Stomach smooth muscle (tissue), 2 donors: ENCODE measurements around the gene BAAT.

Source experiments
- H3K27ac ChIP-seq: one replicate; pipeline ENCODE4 v1.7.0; 2013; ENCODE audit warnings: mild to moderate bottlenecking, low read length, inconsistent platforms
- H3K27me3 ChIP-seq, 2 donors: one replicate each; pipeline ENCODE4 v1.7.0; 2013; ENCODE audit warnings: low read length in 2 of 2; ENCODE audit not compliant: insufficient read depth in 2 of 2, control insufficient read depth in 1 of 2
- H3K36me3 ChIP-seq, 2 donors: one replicate each; pipeline ENCODE4 v1.7.0; 2013; ENCODE audit warnings: low read length in 2 of 2; ENCODE audit not compliant: control insufficient read depth in 2 of 2, insufficient read depth in 2 of 2
- H3K4me1 ChIP-seq: one replicate; pipeline ENCODE4 v1.7.0; 2013; ENCODE audit warnings: low read length; ENCODE audit not compliant: control insufficient read depth, insufficient read depth
- H3K4me3 ChIP-seq, 2 donors: one replicate each; pipeline ENCODE4 v1.7.0; 2013; ENCODE audit warnings: low read length in 2 of 2
- H3K9ac ChIP-seq, 2 donors: one replicate each; pipeline ENCODE4 v1.7.0; 2013; ENCODE audit warnings: low read length in 2 of 2, mild to moderate bottlenecking in 1 of 2
- H3K9me3 ChIP-seq, 2 donors: one replicate each; pipeline ENCODE4 v1.7.0; 2013; ENCODE audit warnings: low read length in 2 of 2; ENCODE audit not compliant: control insufficient read depth in 2 of 2
- donor health status: healthy.
- donor health status: Pancreatic carcinoma.

The BAAT gene

GRCh38 chr9:101362450-101362849 is 22.4 kb downstream of the BAAT start:
- Histone ChIP-seq H3K4me3 (no peak overlapping the region), H3K9me3 (no peaks in the 10 kb centered on the region), H3K27ac (no peak overlapping the region), H3K36me3 (no peaks in the 10 kb centered on the region), H3K27me3 (no peaks in the 10 kb centered on the region), H3K4me1 (no peaks in the 10 kb centered on the region), H3K9ac (no peak overlapping the region)

- no peaks in the 10 kb centered on the region for H3K36me3 ChIP-seq
- H3K9me3 ChIP-seq: no peaks in the 10 kb centered on the region
- no peak overlapping the region for H3K27ac ChIP-seq
- no peak overlapping the region for H3K9ac ChIP-seq
- no peak overlapping the region for H3K4me3 ChIP-seq
- H3K4me1 ChIP-seq: no peaks in the 10 kb centered on the region
- no peaks in the 10 kb centered on the region for H3K27me3 ChIP-seq
These were observed 24.2 kb downstream of the BAAT start for GRCh38 chr9:101360647-101361046.

- Histone ChIP-seq H3K4me1 (no peaks in the 10 kb centered on the region), H3K27me3 (no peaks in the 10 kb centered on the region), H3K36me3 (no peaks in the 10 kb centered on the region), H3K4me3 (no peak overlapping the region), H3K9ac (no peak overlapping the region), H3K9me3 (no peaks in the 10 kb centered on the region), H3K27ac (no peak overlapping the region)
These were observed 25.1 kb downstream of the BAAT start for GRCh38 chr9:101359679-101360078.

GRCh38 chr9:101356619-101357018 is 28.2 kb downstream of the BAAT start:
- Histone ChIP-seq H3K27ac (no peak overlapping the region), H3K27me3 (peaks cover 0 to 2% of the 10 kb centered on the region in 2 donors), H3K9me3 (no peaks in the 10 kb centered on the region), H3K36me3 (no peaks in the 10 kb centered on the region), H3K9ac (no peak overlapping the region), H3K4me3 (no peak overlapping the region), H3K4me1 (no peaks in the 10 kb centered on the region)

- no peak overlapping the region for H3K9ac ChIP-seq
- no peaks in the 10 kb centered on the region for H3K36me3 ChIP-seq
- no peak overlapping the region for H3K4me3 ChIP-seq
- H3K27me3 ChIP-seq: peaks cover 0 to 2% of the 10 kb centered on the region in 2 donors
- no peak overlapping the region for H3K27ac ChIP-seq
- no peaks in the 10 kb centered on the region for H3K4me1 ChIP-seq
- no peaks in the 10 kb centered on the region for H3K9me3 ChIP-seq
These were observed 29.8 kb downstream of the BAAT start for GRCh38 chr9:101354765-101355708.

GRCh38 chr9:101354143-101354764 is 30.6 kb downstream of the BAAT start:
- H3K4me1 ChIP-seq: no peaks in the 10 kb centered on the region
- no peak overlapping the region for H3K27ac ChIP-seq
- H3K9ac ChIP-seq: no peak overlapping the region
- H3K9me3 ChIP-seq: no peaks in the 10 kb centered on the region
- no peaks in the 10 kb centered on the region for H3K36me3 ChIP-seq
- H3K4me3 ChIP-seq: no peak overlapping the region
- peaks cover 0 to 2% of the 10 kb centered on the region in 2 donors for H3K27me3 ChIP-seq

GRCh38 chr9:101353683-101354082 is 31.1 kb downstream of the BAAT start:
- H3K27me3 ChIP-seq: peaks cover 0 to 2% of the 10 kb centered on the region in 2 donors
- no peaks in the 10 kb centered on the region for H3K36me3 ChIP-seq
- H3K9me3 ChIP-seq: no peaks in the 10 kb centered on the region
- no peak overlapping the region for H3K9ac ChIP-seq
- H3K4me1 ChIP-seq: no peaks in the 10 kb centered on the region
- no peak overlapping the region for H3K27ac ChIP-seq
- H3K4me3 ChIP-seq: no peak overlapping the region

- Histone ChIP-seq H3K9ac (no peak overlapping the region), H3K27ac (no peak overlapping the region), H3K27me3 (peaks cover 0 to 2% of the 10 kb centered on the region in 2 donors), H3K4me1 (no peaks in the 10 kb centered on the region), H3K9me3 (no peaks in the 10 kb centered on the region), H3K36me3 (no peaks in the 10 kb centered on the region), H3K4me3 (no peak overlapping the region)
These were observed 31.8 kb downstream of the BAAT start for GRCh38 chr9:101352892-101353463.

- H3K4me1 ChIP-seq: no peaks in the 10 kb centered on the region
- H3K27me3 ChIP-seq: peaks cover 0 to 2% of the 10 kb centered on the region in 2 donors
- no peak overlapping the region for H3K4me3 ChIP-seq
- H3K9me3 ChIP-seq: no peaks in the 10 kb centered on the region
- H3K9ac ChIP-seq: no peak overlapping the region
- H3K27ac ChIP-seq: no peak overlapping the region
- H3K36me3 ChIP-seq: no peaks in the 10 kb centered on the region
These were observed 34.5 kb downstream of the BAAT start for GRCh38 chr9:101350285-101350684.

GRCh38 chr9:101342595-101342994 is 42.2 kb downstream of the BAAT start:
- H3K9ac ChIP-seq: no peak overlapping the region
- H3K36me3 ChIP-seq: no peaks in the 10 kb centered on the region
- H3K9me3 ChIP-seq: no peaks in the 10 kb centered on the region
- H3K4me1 ChIP-seq: no peaks in the 10 kb centered on the region
- no peak overlapping the region for H3K27ac ChIP-seq
- H3K4me3 ChIP-seq: no peak overlapping the region
- H3K27me3 ChIP-seq: no peaks in the 10 kb centered on the region
